ENCODE results near the gene LRP3.

LRP3 gene

GRCh38 chr19:33201886-33202545 lies 7.9 kb downstream of the LRP3 start:
- in situ Hi-C loops (cut with HindIII; ENCODE audit: low pct_unique_long_range_greater_than_20kb, low sequenced_read_pairs), result no loop called here
- no peak for DNase-seq (ENCODE audit: low read depth in 1 of 2, low spot score in 1 of 2)
- no peak for TF ChIP-seq JUND (IDR thresholded peaks at IDR 0.05; ENCODE audit: low read depth)

GRCh38 chr19:33202546-33203507 lies 8.7 kb downstream of the LRP3 start:
- TF ChIP-seq JUND (IDR thresholded peaks at IDR 0.05; ENCODE audit: low read depth), result no peak
- no peak for DNase-seq (ENCODE audit: low read depth in 1 of 2, low spot score in 1 of 2)
- in situ Hi-C loops (cut with HindIII; ENCODE audit: low pct_unique_long_range_greater_than_20kb, low sequenced_read_pairs), result no loop called here

GRCh38 chr19:33203529-33203928 lies 9.4 kb downstream of the LRP3 start:
- in situ Hi-C loops (cut with HindIII; ENCODE audit: low pct_unique_long_range_greater_than_20kb, low sequenced_read_pairs), result no loop called here
- TF ChIP-seq JUND (IDR thresholded peaks at IDR 0.05; ENCODE audit: low read depth), result no peak
- no peak for DNase-seq (ENCODE audit: low read depth in 1 of 2, low spot score in 1 of 2)

GRCh38 chr19:33204136-33204973 lies 10.2 kb downstream of the LRP3 start:
- in situ Hi-C loops (cut with HindIII; ENCODE audit: low pct_unique_long_range_greater_than_20kb, low sequenced_read_pairs), result no loop called here
- DNase-seq (ENCODE audit: low read depth in 1 of 2, low spot score in 1 of 2), result no peak
- TF ChIP-seq JUND (IDR thresholded peaks at IDR 0.05; ENCODE audit: low read depth), result no peak

- no peak for TF ChIP-seq JUND (IDR thresholded peaks at IDR 0.05; ENCODE audit: low read depth)
- no peak for DNase-seq (ENCODE audit: low read depth in 1 of 2, low spot score in 1 of 2)
- in situ Hi-C loops (cut with HindIII; ENCODE audit: low pct_unique_long_range_greater_than_20kb, low sequenced_read_pairs), result no loop called here
These were observed 11.0 kb downstream of the LRP3 start for GRCh38 chr19:33205110-33205509.

GRCh38 chr19:33205531-33206260 lies 11.6 kb downstream of the LRP3 start:
- DNase-seq (ENCODE audit: low read depth in 1 of 2, low spot score in 1 of 2), result no peak
- no peak for TF ChIP-seq JUND (IDR thresholded peaks at IDR 0.05; ENCODE audit: low read depth)
- in situ Hi-C loops (cut with HindIII; ENCODE audit: low pct_unique_long_range_greater_than_20kb, low sequenced_read_pairs), result no loop called here

GRCh38 chr19:33206261-33207039 lies 12.3 kb downstream of the LRP3 start:
- TF ChIP-seq JUND (IDR thresholded peaks at IDR 0.05; ENCODE audit: low read depth), result no peak
- in situ Hi-C loops (cut with HindIII; ENCODE audit: low pct_unique_long_range_greater_than_20kb, low sequenced_read_pairs), result no loop called here
- DNase-seq (ENCODE audit: low read depth in 1 of 2, low spot score in 1 of 2), result no peak

- no peak for DNase-seq (ENCODE audit: low read depth in 1 of 2, low spot score in 1 of 2)
- TF ChIP-seq JUND (IDR thresholded peaks at IDR 0.05; ENCODE audit: low read depth), result no peak
- in situ Hi-C loops (cut with HindIII; ENCODE audit: low pct_unique_long_range_greater_than_20kb, low sequenced_read_pairs), result no loop called here
These were observed 13.0 kb downstream of the LRP3 start for GRCh38 chr19:33207040-33207620.

GRCh38 chr19:33207903-33208302 lies 13.8 kb downstream of the LRP3 start:
- TF ChIP-seq JUND (IDR thresholded peaks at IDR 0.05; ENCODE audit: low read depth), result no peak
- no peak for DNase-seq (ENCODE audit: low read depth in 1 of 2, low spot score in 1 of 2)
- in situ Hi-C loops (cut with HindIII; ENCODE audit: low pct_unique_long_range_greater_than_20kb, low sequenced_read_pairs), result no loop called here

GRCh38 chr19:33208371-33208895 lies 14.3 kb downstream of the LRP3 start:
- no peak for TF ChIP-seq JUND (IDR thresholded peaks at IDR 0.05; ENCODE audit: low read depth)
- in situ Hi-C loops (cut with HindIII; ENCODE audit: low pct_unique_long_range_greater_than_20kb, low sequenced_read_pairs), result no loop called here
- DNase-seq (ENCODE audit: low read depth in 1 of 2, low spot score in 1 of 2), result no peak

Data from T47D (cell line).